Thyroid gland (tissue), 4 donors: Measurements from ENCODE around the gene THYN1. TPM values are rescaled to one million over a fixed set of nuclear protein-coding genes. Genes with fewer than 3 reads are reported as not detected.

ENCODE experiments used
- DNase-seq, 2 donors: peaks; one replicate each; pipeline ENCODE4 v3.0.0-alpha.2; 2019
- H3K27ac ChIP-seq, 3 donors: fragments of 200-600 bp; sonication (generic); 1 replicate in 2 of 3; 2 replicates in 1 of 3; pipeline ENCODE4 v1.5.1; 2016 to 2019; ENCODE audit warnings: mild to moderate bottlenecking in 1 of 3, moderate library complexity in 1 of 3
- H3K27me3 ChIP-seq: fragments of 200-600 bp; sonication (generic); one replicate; pipeline ENCODE4 v1.5.1; 2019
- H3K36me3 ChIP-seq, 2 donors: fragments of 200-600 bp; sonication (generic); one replicate each; pipeline ENCODE4 v1.5.1; 2016 to 2019
- H3K4me1 ChIP-seq, 2 donors: fragments of 200-600 bp; sonication (generic); one replicate each; pipeline ENCODE4 v1.5.1; 2017 to 2019
- H3K4me3 ChIP-seq, 3 donors: fragments of 200-600 bp; sonication (generic); replicated peaks in 1 of 3; 1 replicate in 2 of 3; 2 replicates in 1 of 3; pipeline ENCODE4 v1.5.1; 2016; ENCODE audit warnings: mild to moderate bottlenecking in 1 of 3
- H3K9me3 ChIP-seq: fragments of 200-600 bp; sonication (generic); one replicate; pipeline ENCODE4 v1.5.1; 2017
- POLR2A ChIP-seq, 2 donors: fragments of 450-650 bp; IDR thresholded peaks; one replicate each; pipeline ENCODE4 v1.6.1; 2017; ENCODE audit warnings: antibody characterized with exemption in 2 of 2, mild to moderate bottlenecking in 2 of 2, moderate library complexity in 1 of 2
- WGBS, 2 donors: methylation state at CpG; one replicate each; pipeline ENCODE4 v1.1.5; 2017; 5-methylcytosine and 5-hydroxymethylcytosine counted together
- intact Hi-C: fragments of 100-400 bp; cut with DNase I; formaldehyde crosslinking; loops from one replicate; pipeline ENCODE4 v1.15.1; 2023
- total RNA-seq, 4 donors: library from RNA; depleted of rRNA; stranded (reverse); fragments of >200 nt; gene quantifications; one replicate each; pipeline ENCODE4 v1.2.3, GENCODE V29; 2016
- TF ChIP-seq, protein P1 (sequence below), 6 experiments: fragments of 200-600 bp in 3 of 6; fragments of 450-650 bp in 3 of 6; sonication (generic) in 3 of 6; IDR thresholded peaks; one replicate each; pipeline ENCODE4 v1.5.1; 2016 to 2019; ENCODE audit warnings: antibody characterized with exemption in 6 of 6, mild to moderate bottlenecking in 2 of 6, inconsistent platforms in 1 of 6, moderate library complexity in 1 of 6

Gene THYN1
- total RNA-seq, 4 donors from 2014 or later: 42.4 to 77.9 (median 63.8) TPM

DNA sequence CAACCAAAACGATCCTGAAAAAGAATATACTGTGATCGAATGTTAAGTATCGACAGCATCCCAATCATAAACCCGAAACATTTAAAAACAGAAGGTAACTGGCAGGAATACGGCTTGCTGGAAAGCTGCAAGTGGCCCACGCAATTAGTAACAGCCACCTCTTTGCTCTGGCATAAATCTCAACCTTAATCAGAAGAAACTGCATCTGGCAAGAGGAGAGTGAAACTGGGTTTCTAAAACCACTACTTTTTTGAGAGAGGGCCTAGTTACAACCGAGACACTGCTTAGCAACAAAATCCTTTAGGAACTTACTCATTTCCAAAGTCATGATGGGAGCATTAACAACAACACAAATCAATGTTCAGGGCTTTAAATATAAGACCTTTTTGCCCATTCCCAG, 37.3 kb downstream of the THYN1 start:
- Histone ChIP-seq H3K36me3 (peaks cover 0 to 9% of the 10 kb centered on the region in 2 donors), H3K4me3 (no peak overlapping the region), H3K4me1 (no peaks in the 10 kb centered on the region), H3K27me3 (no peaks in the 10 kb centered on the region), H3K27ac (no peak overlapping the region), H3K9me3 (no peaks in the 10 kb centered on the region)
- WGBS, 2 donors: 94% methylated on average over 7 of the region's 7 CpGs
- intact Hi-C loops: no loop called here
- no peak for DNase-seq
- TF ChIP-seq, protein P1, sequence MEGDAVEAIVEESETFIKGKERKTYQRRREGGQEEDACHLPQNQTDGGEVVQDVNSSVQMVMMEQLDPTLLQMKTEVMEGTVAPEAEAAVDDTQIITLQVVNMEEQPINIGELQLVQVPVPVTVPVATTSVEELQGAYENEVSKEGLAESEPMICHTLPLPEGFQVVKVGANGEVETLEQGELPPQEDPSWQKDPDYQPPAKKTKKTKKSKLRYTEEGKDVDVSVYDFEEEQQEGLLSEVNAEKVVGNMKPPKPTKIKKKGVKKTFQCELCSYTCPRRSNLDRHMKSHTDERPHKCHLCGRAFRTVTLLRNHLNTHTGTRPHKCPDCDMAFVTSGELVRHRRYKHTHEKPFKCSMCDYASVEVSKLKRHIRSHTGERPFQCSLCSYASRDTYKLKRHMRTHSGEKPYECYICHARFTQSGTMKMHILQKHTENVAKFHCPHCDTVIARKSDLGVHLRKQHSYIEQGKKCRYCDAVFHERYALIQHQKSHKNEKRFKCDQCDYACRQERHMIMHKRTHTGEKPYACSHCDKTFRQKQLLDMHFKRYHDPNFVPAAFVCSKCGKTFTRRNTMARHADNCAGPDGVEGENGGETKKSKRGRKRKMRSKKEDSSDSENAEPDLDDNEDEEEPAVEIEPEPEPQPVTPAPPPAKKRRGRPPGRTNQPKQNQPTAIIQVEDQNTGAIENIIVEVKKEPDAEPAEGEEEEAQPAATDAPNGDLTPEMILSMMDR (IDR thresholded peaks at IDR 0.05): no peak

DNA sequence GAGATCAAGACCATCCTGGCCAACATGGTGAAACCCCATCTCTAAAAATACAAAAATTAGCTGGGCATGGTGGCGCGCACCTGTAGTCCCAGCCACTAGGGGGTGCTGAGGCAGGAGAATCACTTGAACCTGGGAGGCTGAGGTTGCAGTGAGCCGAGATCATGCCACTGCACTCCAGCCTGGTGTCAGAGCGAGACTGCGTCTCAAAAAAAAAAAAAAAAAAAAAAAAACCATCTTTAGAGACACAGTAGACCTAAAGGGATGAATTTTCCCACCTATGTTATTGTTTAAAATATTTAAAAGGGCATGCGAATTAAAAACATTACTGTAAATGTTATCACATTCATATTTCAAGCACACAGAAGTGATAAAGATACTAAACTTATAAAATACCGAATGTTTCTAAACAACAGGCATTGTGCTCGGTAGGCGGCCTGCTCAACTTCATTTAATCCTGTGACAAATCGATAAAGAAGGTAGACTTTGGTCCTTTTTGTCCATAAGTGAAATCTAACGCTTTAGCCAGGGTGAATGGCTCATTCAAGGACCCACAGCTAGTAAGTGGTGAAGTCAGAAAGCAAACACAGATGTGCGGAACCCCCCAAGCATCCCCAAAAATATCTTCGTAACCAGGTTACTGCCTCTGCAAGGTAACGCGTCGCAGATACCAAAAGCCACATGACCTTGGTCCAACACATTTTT, 45.5 kb downstream of the THYN1 start:
- H3K4me3 ChIP-seq: no peak overlapping the region
- H3K36me3 ChIP-seq: peaks cover 21 to 32% of the 10 kb centered on the region in 2 donors

GRCh38 chr11:134206185-134206584, 47.0 kb downstream of the THYN1 start:
- WGBS, 2 donors: 92 to 95% methylated on average over 5 of the region's 5 CpGs
- intact Hi-C loops: no loop called here

More for the DNA sequence above, 45.5 kb downstream of the THYN1 start:
- Histone ChIP-seq H3K4me1 (no peaks in the 10 kb centered on the region), H3K27me3 (no peaks in the 10 kb centered on the region), H3K27ac (no peak overlapping the region), H3K9me3 (no peaks in the 10 kb centered on the region)
- WGBS, 2 donors: 90% methylated on average over 16 of the region's 16 CpGs
- TF ChIP-seq POLR2A (IDR thresholded peaks at IDR 0.05): no peak
- TF ChIP-seq, protein P1 (IDR thresholded peaks at IDR 0.05): peak; percentile 37 to 63 (median 42)
- intact Hi-C loops: no loop called here
- DNase-seq: peak; percentile 21 to 25

DNA sequence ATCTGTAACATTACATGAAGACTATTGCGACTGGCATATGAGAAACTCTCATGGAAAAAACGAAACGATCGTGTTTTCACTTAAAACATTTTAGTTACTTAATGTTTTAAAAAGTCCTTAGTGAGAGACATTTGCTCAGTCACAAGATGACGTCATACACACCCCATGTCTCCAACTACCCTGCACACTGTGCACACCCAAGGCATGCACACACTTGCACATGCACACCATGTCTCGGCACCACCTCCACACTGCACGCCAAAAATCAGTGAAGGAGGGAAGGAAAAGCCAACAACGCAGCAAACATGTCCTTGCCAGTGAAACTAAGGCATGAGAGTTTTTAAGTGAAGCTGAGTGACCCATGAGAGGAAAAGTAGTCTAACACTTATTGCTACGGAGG, 47.4 kb downstream of the THYN1 start:
- Histone ChIP-seq H3K27me3 (no peaks in the 10 kb centered on the region), H3K36me3 (peaks cover 26 to 49% of the 10 kb centered on the region in 2 donors), H3K4me3 (no peak overlapping the region), H3K27ac (no peak overlapping the region), H3K4me1 (no peaks in the 10 kb centered on the region), H3K9me3 (no peaks in the 10 kb centered on the region)
- DNase-seq: no peak
- 95 to 97% methylated on average over 9 of the region's 9 CpGs for WGBS, 2 donors
- intact Hi-C loops: no loop called here
- no peak for TF ChIP-seq POLR2A (IDR thresholded peaks at IDR 0.05)
- TF ChIP-seq, protein P1 (IDR thresholded peaks at IDR 0.05): no peak

More at GRCh38 chr11:134206185-134206584, 47.0 kb downstream of the THYN1 start:
- Histone ChIP-seq H3K4me1 (no peaks in the 10 kb centered on the region), H3K36me3 (peaks cover 26 to 47% of the 10 kb centered on the region in 2 donors), H3K4me3 (no peak overlapping the region), H3K27ac (no peak overlapping the region), H3K9me3 (no peaks in the 10 kb centered on the region), H3K27me3 (no peaks in the 10 kb centered on the region)
- no peak for DNase-seq
- no peak for TF ChIP-seq POLR2A (IDR thresholded peaks at IDR 0.05)
- TF ChIP-seq, protein P1 (IDR thresholded peaks at IDR 0.05): no peak

GRCh38 chr11:134202661-134203060, 50.5 kb downstream of the THYN1 start:
- no peaks in the 10 kb centered on the region for H3K27me3 ChIP-seq
- no peaks in the 10 kb centered on the region for H3K4me1 ChIP-seq
- no peak overlapping the region for H3K27ac ChIP-seq
- peaks cover 17 to 39% of the 10 kb centered on the region in 2 donors for H3K36me3 ChIP-seq
- H3K4me3 ChIP-seq: no peak overlapping the region
- WGBS, 2 donors: 96% methylated on average over 4 of the region's 4 CpGs
- H3K9me3 ChIP-seq: no peaks in the 10 kb centered on the region
- DNase-seq: no peak
- intact Hi-C loops: no loop called here
- TF ChIP-seq, protein P1 (IDR thresholded peaks at IDR 0.05): no peak
- TF ChIP-seq POLR2A (IDR thresholded peaks at IDR 0.05): no peak
